HG03108 (cell line): ENCODE measurements around the gene ANKS6.

Experiments
- ATAC-seq: cut with Tn5 transposase; IDR thresholded peaks from one replicate; pipeline ENCODE4 v1.9.1; 2021; ENCODE audit warnings: moderate library complexity; ENCODE audit not compliant: unreplicated experiment

Gene ANKS6

GRCh38 chr9:98772364-98773155, 23.8 kb downstream of the ANKS6 start:
- ATAC-seq: no peak

DNA sequence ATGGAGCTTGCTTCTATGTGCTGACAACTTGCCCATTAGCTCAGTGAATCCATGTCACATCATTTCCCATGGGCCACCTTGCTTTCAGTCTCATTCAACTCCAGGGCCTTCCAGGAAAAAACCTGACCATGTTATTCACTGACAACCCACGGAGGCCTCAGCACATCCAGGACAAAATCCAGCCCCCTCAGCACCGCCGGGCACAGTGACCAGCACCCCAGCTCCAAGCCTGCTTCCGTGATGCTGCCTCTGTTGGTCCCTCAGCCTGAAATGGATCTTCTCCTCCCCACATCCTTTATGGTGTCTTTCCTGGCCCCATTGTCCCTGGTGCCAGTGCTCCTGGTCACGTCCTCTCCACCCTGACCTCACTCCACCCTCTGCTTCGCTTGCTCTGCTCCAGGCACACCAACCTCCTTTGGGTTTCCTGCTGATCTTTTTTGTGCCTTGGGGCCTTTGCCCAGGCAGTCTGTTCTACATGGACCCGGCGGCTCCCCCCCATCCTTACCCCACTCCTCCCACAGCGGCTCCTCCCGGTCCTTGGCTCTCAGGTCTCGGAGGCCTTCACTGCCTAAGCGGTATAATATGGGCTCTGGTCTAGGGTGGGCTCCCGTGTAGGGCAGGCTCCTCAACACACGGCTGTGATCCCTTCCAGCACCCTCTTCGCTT, 25.0 kb downstream of the ANKS6 start:
- ATAC-seq: no peak

GRCh38 chr9:98770717-98771116, 25.6 kb downstream of the ANKS6 start:
- ATAC-seq: no peak

GRCh38 chr9:98768344-98768743, 28.0 kb downstream of the ANKS6 start:
- ATAC-seq: no peak

DNA sequence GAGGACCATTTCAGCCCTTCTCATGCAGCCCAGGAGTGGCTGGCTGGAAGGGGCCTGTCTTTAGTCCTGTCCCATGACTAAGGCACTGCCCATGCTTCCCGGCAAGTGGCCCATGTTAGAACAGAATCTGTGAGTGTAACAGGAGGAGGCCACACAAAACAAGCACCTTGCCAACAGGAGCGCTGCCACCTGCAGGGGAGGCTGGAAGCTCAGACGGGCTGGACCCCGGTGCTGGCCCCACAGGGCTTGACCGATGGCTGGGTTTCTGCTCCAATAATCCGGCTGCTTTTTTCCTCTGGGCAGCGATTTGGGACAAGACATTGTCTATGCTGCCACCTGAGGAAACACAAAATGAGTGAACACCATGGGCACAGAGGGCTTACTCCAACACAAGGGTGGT, 28.4 kb downstream of the ANKS6 start:
- ATAC-seq: no peak

GRCh38 chr9:98767196-98767595, 29.2 kb downstream of the ANKS6 start:
- ATAC-seq: no peak

DNA sequence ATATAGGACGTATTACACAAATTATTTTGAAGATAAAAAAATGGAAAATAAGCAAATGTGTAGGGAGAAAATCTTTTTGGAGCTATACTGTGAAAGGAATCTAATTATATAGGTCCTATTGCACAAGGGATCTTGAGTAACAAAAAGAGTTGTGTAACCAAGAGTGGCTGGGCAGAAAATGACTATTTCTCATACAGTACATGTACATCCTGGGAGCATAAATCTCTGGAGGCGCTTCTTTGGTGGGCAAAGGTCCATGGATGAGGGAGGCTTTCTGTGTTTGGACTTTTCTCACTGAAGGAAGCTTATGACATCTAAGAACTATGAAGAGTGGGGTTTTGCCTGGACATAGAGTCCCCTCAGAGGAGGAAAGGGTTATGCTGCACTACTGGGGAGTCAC, 29.8 kb downstream of the ANKS6 start:
- ATAC-seq: no peak

DNA sequence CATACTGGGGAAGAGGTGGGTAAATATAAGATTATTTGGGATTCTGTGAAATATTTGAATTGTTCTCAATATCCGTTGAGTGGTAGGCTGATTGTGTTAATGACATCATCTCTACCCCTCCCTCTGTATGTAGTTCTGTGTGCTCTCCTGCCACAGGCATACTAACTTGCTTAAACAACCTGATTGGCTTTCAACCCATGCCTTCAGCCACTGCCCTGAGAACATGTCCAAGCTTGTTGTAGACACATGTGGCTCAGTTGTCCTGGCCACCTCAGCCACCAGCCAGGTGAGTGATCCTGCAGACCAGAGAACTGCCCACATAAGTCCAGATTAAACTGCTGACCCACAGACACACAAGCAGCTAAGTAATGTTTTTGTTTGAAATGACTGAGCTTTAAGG, 31.1 kb downstream of the ANKS6 start:
- ATAC-seq: no peak

DNA sequence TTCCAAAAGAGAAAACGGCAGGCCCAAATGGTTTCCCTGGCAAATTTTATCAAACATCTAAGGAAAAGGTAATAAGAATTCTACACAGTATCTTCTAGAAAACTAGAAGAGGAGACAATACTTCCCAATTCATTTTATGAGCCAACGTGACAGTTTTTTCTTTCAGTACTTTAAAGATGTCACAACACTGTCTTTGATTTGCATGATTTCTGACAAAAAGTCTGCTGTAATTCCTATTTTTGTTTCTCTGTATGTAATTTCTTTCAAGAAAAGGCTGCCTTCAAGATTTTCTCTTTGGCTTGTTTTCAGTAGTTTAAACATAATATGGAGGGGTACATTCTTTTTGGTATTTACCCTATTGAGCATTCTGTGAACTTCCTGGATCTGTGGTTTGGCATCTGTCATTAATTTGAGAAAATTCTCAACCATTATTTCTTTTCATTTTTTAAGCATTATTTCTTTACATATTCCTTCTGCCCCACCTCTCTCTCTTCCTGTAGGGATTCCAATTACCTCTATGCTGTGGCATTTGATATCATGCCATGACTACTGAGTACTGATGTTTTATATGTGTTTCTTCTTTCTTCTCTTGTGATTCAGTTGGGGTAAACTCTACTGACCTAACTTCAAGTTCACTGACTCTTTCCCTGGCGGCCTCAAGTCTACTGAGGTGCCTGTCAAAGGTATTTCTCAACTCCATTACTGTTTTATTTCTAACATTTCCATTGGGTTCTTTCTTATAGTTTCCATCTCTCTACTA, 32.2 kb downstream of the ANKS6 start:
- no peak for ATAC-seq

- ATAC-seq: no peak
Measured at GRCh38 chr9:98760231-98760630, 36.1 kb downstream of the ANKS6 start.

DNA sequence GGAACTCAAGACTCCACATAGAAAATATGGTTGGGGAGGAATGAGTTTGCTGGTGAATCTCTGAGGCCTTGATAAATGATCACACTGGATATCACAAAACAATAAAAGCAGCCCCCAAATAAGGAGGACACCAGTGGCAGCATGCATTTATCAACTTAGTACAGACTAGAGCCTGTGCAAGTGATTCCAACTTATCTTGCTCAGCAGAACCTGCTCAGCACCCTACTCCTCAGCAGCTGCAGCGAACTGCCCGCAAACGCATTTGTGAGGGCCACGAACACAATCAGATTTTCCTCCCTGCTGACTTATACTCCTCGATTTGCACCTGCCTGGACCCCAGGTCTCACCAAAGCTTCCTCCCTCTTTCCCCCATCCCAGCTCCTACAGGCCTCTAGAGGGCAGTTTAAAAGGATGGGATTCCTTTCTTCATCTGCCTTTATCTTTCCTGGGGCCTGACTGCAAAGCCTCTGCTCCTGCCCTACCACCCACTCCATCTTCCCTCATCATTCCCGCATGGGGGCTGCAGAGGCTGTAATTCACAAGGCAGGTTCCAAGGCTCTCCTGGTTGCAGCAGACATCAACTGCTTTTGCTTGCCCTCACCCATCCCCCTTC, 41.2 kb downstream of the ANKS6 start:
- ATAC-seq: no peak

GRCh38 chr9:98751210-98751609, 45.1 kb downstream of the ANKS6 start:
- no peak for ATAC-seq

DNA sequence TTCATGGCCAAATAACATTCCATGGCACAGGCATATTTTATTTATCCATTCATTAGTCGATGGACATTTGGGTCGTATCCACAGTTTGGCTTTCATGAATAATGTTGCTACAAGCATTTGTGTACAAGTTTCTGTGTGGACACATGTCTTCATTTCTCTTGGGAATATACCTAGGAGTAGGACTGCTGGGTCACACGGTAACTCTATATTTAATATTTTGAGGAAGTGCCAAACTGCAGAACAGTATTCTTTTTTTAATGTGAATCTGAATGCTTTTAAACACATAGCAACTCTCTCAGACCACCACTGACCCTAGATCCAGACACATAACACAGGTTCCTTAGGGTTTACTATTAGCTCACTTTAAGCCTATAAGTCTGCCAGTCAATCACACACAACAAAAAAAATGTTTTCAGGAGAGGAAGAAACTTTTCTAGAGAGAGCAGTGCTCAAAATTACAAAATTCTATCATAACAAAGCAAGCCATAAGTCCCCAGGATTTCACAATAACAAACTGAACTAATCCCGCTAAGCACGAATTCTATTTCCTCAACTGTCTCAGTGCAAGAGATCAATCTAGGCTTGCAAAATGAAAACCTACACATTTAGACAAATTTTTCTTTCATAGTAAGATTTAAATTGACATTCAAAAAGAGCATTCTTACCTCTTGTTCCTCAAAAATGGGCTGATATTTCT, 45.8 kb downstream of the ANKS6 start:
- ATAC-seq: no peak

DNA sequence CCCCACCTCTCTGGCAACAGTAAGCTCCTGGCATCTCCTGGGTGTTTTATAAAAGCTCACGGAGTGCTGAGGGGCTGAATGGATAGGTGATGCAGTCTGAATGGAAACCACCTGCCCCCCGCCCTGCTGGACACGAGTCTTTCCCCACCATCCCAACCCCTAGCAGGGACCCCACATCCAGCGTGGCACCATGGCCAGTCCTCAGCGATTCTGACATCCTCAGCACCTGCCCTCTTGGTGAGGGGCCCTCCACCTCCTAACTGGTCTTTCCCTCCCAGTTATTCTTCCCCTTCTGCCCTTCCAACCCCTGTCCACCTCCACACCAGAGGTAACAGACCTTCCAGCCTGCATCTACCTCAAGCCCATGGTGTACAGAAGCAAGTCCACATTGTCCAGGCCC, 48.9 kb downstream of the ANKS6 start:
- ATAC-seq: no peak

DNA sequence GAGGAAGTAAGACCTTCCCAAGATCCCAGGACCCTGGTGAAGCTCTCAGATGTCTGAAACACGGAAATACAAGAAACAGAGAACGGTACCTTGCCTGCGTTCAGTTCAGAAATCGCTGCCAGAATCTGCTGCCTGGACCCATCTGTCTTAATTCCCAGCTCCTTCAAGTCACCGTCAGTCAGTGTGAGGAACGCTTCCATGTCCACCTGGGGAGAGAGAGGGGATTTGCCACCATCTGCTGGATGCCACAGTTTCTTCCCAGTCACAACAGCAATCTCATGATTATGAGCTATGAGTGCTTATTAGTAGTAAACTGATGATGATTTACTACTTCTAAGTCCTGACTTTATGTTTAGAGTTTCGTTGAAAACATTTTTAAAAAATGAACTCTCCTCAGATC, 50.9 kb downstream of the ANKS6 start:
- no peak for ATAC-seq

GRCh38 chr9:98743818-98744611, 52.3 kb downstream of the ANKS6 start:
- ATAC-seq: no peak

DNA sequence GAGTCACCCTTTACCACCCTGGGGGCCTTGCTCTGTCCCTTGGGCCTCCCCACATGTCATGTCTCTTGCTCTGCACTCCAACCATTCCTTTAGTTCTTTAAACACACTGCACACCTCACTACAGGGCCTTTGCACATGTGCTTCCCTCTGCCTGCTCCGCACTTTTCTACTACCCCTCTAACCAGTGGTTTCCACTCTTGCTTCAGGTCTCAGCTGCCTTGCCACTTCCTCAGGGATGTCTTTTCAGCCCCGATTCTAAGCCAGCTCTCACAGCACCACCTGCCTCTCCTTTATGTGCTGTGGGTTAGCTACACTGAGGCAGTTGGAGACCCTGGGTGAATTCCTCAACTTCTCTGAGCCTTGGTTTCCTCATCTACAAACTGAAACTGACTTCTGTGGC, 53.0 kb downstream of the ANKS6 start:
- ATAC-seq: no peak

DNA sequence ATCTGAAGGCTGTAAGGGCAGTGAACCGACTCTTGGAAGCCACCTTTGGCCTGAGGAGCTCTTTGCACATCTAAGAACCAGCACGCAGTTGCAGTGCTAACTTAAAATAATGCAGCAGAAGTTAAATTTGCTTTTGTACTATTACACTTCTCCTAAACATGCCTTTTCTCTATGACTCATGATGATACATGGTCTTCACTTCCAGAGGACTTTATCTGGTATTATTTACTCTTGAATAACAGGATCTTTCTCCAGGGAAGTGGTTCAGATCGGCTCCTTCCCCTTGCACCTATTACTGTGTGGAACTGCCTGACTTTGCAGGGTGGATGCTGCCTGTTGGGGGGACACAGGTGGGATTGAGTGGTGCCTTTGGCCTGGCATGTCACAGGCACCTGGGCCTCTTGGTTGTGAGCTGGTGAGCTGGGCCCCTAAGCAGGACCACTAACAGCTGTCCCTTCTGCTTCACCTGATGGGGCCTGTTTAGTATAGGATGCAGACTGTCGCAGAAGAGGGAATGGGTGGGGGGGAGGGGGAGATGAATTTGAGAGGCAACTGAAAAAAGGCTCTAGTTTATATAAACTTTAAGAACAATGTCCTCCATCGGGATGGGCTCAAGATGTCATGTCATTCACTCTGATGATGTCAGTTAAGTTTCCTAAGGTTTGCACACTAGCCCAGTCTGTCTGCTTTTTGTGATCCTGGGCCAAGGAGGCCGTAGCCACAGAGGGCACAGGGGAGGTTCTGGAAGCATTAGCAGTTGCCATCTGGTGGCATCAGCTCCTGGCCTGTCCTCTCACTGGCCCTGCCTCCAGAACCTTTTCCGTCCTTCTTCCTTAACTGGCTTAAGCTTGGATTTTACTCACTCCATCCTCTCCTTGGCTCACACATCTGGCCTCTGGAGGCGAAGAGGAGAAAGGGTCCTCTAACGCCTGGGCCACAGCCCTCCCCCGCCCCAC, 53.8 kb downstream of the ANKS6 start:
- ATAC-seq: no peak
